HEK293 (cell line): ENCODE measurements around the gene HSBP1.

ENCODE experiments used
- CTCF ChIA-PET: fragments of 350-600 bp; formaldehyde crosslinking; extraction: SDS; loops from one replicate; lab custom pipeline; 2021; ENCODE audit warnings: antibody characterized with exemption; lab: Yijun Ruan, JAX
- POLR2A ChIA-PET: fragments of 300-600 bp; formaldehyde crosslinking; extraction: SDS; loops from one replicate; lab custom pipeline; 2020; ENCODE audit warnings: antibody characterized with exemption, inconsistent platforms; lab: Yijun Ruan, JAX
- H3K27ac ChIP-seq: fragments of 200-500 bp; sonication (Bioruptor generic); 2 replicates; pipeline ENCODE4 v1.5.1; 2014; ENCODE audit warnings: low read depth, low read length, control low read depth, inconsistent platforms; ENCODE audit errors: extremely low read depth
- H3K36me3 ChIP-seq, 2 experiments: fragments of 200-500 bp in 1 of 2; sonication (Bioruptor generic) in 1 of 2; 1 replicate in 1 of 2; 2 replicates in 1 of 2; pipeline ENCODE4 v1.5.1; 2014 to 2017; ENCODE audit warnings: inconsistent platforms in 2 of 2, low read length in 2 of 2; ENCODE audit not compliant: control insufficient read depth in 2 of 2, insufficient read depth in 1 of 2
- H3K4me1 ChIP-seq: fragments of 200-500 bp; sonication (Bioruptor generic); 2 replicates; pipeline ENCODE4 v1.5.1; 2014; ENCODE audit warnings: mild to moderate bottlenecking, low read length, inconsistent platforms; ENCODE audit not compliant: control insufficient read depth, insufficient read depth
- H3K4me3 ChIP-seq: 2 replicates; pipeline ENCODE4 v1.5.1; 2011; ENCODE audit warnings: low read depth, mild to moderate bottlenecking, control low read depth, low read length, moderate library complexity
- H3K9me3 ChIP-seq: fragments of 200-500 bp; sonication (Bioruptor generic); 2 replicates; pipeline ENCODE4 v1.5.1; 2014; ENCODE audit warnings: low read depth, low read length, inconsistent platforms; ENCODE audit not compliant: control insufficient read depth, insufficient read depth
- BCL11B ChIP-seq: fragments of 450-650 bp; formaldehyde crosslinking; IDR thresholded peaks from 2 replicates; pipeline ENCODE4 v1.5.1; 2016; ENCODE audit warnings: low read depth, missing biosample characterization, missing genetic modification characterization
- BCL6B ChIP-seq: fragments of 450-650 bp; formaldehyde crosslinking; IDR thresholded peaks from 2 replicates; pipeline ENCODE4 v1.5.1; 2017; ENCODE audit warnings: missing biosample characterization, missing genetic modification characterization
- HOXA7 ChIP-seq: sonication (generic); formaldehyde crosslinking; IDR thresholded peaks from 2 replicates; pipeline ENCODE4 v1.8.1; 2022; ENCODE audit warnings: missing genetic modification reagents, borderline replicate concordance
- KLF17 ChIP-seq: fragments of 450-650 bp; formaldehyde crosslinking; IDR thresholded peaks from 2 replicates; pipeline ENCODE4 v1.5.1; 2016; ENCODE audit warnings: missing biosample characterization, missing genetic modification characterization
- KLF8 ChIP-seq: fragments of 450-650 bp; formaldehyde crosslinking; IDR thresholded peaks from 2 replicates; pipeline ENCODE4 v1.5.1; 2016; ENCODE audit warnings: missing biosample characterization, missing genetic modification characterization
- KLF9 ChIP-seq: fragments of 450-650 bp; formaldehyde crosslinking; IDR thresholded peaks from 2 replicates; pipeline ENCODE4 v1.5.1; 2016; ENCODE audit warnings: missing biosample characterization, missing genetic modification characterization, low read depth
- PBX3 ChIP-seq: sonication (generic); formaldehyde crosslinking; IDR thresholded peaks from 2 replicates; pipeline ENCODE4 v1.8.1; 2022; ENCODE audit warnings: mild to moderate bottlenecking, moderate library complexity, missing genetic modification reagents
- SP7 ChIP-seq: fragments of 450-650 bp; formaldehyde crosslinking; IDR thresholded peaks from 2 replicates; pipeline ENCODE4 v1.5.1; 2016; ENCODE audit warnings: missing biosample characterization, missing genetic modification characterization
- ZBTB17 ChIP-seq: fragments of 450-650 bp; formaldehyde crosslinking; IDR thresholded peaks from 2 replicates; pipeline ENCODE4 v1.5.1; 2016; ENCODE audit warnings: missing biosample characterization, missing genetic modification characterization
- ZFP37 ChIP-seq: fragments of 450-650 bp; formaldehyde crosslinking; IDR thresholded peaks from 2 replicates; pipeline ENCODE4 v1.5.1; 2016; ENCODE audit warnings: missing biosample characterization, missing genetic modification characterization
- ZNF16 ChIP-seq: fragments of 450-650 bp; formaldehyde crosslinking; IDR thresholded peaks from 2 replicates; pipeline ENCODE4 v1.5.1; 2016; ENCODE audit warnings: low read depth, missing biosample characterization, missing genetic modification characterization
- ZNF174 ChIP-seq: fragments of 450-650 bp; formaldehyde crosslinking; IDR thresholded peaks from 2 replicates; pipeline ENCODE4 v1.5.0; 2017; ENCODE audit warnings: missing biosample characterization, mild to moderate bottlenecking, missing genetic modification characterization
- ZNF175 ChIP-seq: fragments of 450-650 bp; formaldehyde crosslinking; IDR thresholded peaks from 2 replicates; pipeline ENCODE4 v1.5.1; 2016; ENCODE audit warnings: missing biosample characterization, missing genetic modification characterization
- ZNF18 ChIP-seq: fragments of 450-650 bp; formaldehyde crosslinking; IDR thresholded peaks from 2 replicates; pipeline ENCODE4 v1.5.1; 2016; ENCODE audit warnings: missing biosample characterization, missing genetic modification characterization
- ZNF324 ChIP-seq: fragments of 450-650 bp; formaldehyde crosslinking; IDR thresholded peaks from 2 replicates; pipeline ENCODE4 v1.5.1; 2016; ENCODE audit warnings: missing biosample characterization, missing genetic modification characterization
- ZNF404 ChIP-seq: fragments of 450-650 bp; formaldehyde crosslinking; IDR thresholded peaks from 2 replicates; pipeline ENCODE4 v1.5.1; 2017; ENCODE audit warnings: missing biosample characterization, missing genetic modification characterization
- ZNF426 ChIP-seq: fragments of 450-650 bp; formaldehyde crosslinking; IDR thresholded peaks from 2 replicates; pipeline ENCODE4 v1.5.1; 2017; ENCODE audit warnings: missing biosample characterization, missing genetic modification characterization, mild to moderate bottlenecking, inconsistent platforms, moderate library complexity
- ZNF473 ChIP-seq: fragments of 450-650 bp; formaldehyde crosslinking; IDR thresholded peaks from 2 replicates; pipeline ENCODE4 v1.5.1; 2017; ENCODE audit warnings: missing biosample characterization, missing genetic modification characterization
- ZNF654 ChIP-seq: fragments of 450-650 bp; formaldehyde crosslinking; IDR thresholded peaks from 2 replicates; pipeline ENCODE4 v1.5.1; 2016; ENCODE audit warnings: low read depth, missing biosample characterization, missing genetic modification characterization
- ZNF660 ChIP-seq: fragments of 450-650 bp; IDR thresholded peaks from 2 replicates; pipeline ENCODE4 v1.5.1; 2018; ENCODE audit warnings: missing biosample characterization, mild to moderate bottlenecking, missing genetic modification characterization
- ZNF670 ChIP-seq: fragments of 450-650 bp; formaldehyde crosslinking; IDR thresholded peaks from 2 replicates; pipeline ENCODE4 v1.5.1; 2016; ENCODE audit warnings: missing biosample characterization, missing genetic modification characterization, low read depth
- ZNF777 ChIP-seq: fragments of 450-650 bp; formaldehyde crosslinking; IDR thresholded peaks from 2 replicates; pipeline ENCODE4 v1.5.1; 2017; ENCODE audit warnings: missing biosample characterization, missing genetic modification characterization, borderline replicate concordance
- ZNF791 ChIP-seq: fragments of 450-650 bp; formaldehyde crosslinking; IDR thresholded peaks from 2 replicates; pipeline ENCODE4 v1.5.1; 2016; ENCODE audit warnings: missing biosample characterization, missing genetic modification characterization
- ZNF843 ChIP-seq: fragments of 450-650 bp; formaldehyde crosslinking; IDR thresholded peaks from 2 replicates; pipeline ENCODE4 v1.5.1; 2016; ENCODE audit warnings: missing biosample characterization, missing genetic modification characterization
- ZSCAN18 ChIP-seq: fragments of 450-650 bp; formaldehyde crosslinking; IDR thresholded peaks from 2 replicates; pipeline ENCODE4 v1.5.1; 2016; ENCODE audit warnings: missing biosample characterization, missing genetic modification characterization

The HSBP1 gene

GRCh38 chr16:83845263-83845662 lies 37.5 kb downstream of the HSBP1 start:
- H3K36me3 ChIP-seq = no peaks in the 10 kb centered on the region
- TF ChIP-seq ZNF670 (tag by site-specific recombination) (no peak), ZBTB17 (no peak), PBX3 (CRISPR knock-in tag) (no peak), ZNF174 (tag by site-specific recombination) (no peak), ZFP37 (tag by site-specific recombination) (no peak), ZNF660 (no peak), HOXA7 (CRISPR knock-in tag) (no peak), KLF8 (tag by site-specific recombination) (no peak), ZNF843 (tag by site-specific recombination) (no peak), ZNF791 (tag by site-specific recombination) (no peak), ZNF175 (tag by site-specific recombination) (no peak), ZNF324 (tag by site-specific recombination) (no peak), SP7 (tag by site-specific recombination) (no peak), BCL11B (tag by site-specific recombination) (no peak), ZNF18 (tag by site-specific recombination) (no peak), ZNF404 (no peak), ZNF654 (tag by site-specific recombination) (no peak), ZNF16 (no peak)
- TF ChIP-seq, all 188 proteins: peak for 0
- ChIA-PET POLR2A (no interaction called here), CTCF (no interaction called here)
- no peak overlapping the region for H3K4me3 ChIP-seq
- H3K9me3 ChIP-seq = no peaks in the 10 kb centered on the region
- no peaks in the 10 kb centered on the region for H3K4me1 ChIP-seq
- no peak overlapping the region for H3K27ac ChIP-seq

GRCh38 chr16:83847371-83848225 lies 39.8 kb downstream of the HSBP1 start:
- ChIA-PET POLR2A (no interaction called here), CTCF (interaction anchor here (0.6 kb wide), 1 partner anchor 22 kb away, joined by 3 read pairs; no protein-coding TSS in a partner anchor)
- TF ChIP-seq KLF9 (tag by site-specific recombination) (no peak), ZNF777 (no peak), ZNF426 (tag by site-specific recombination) (no peak), ZSCAN18 (no peak), BCL6B (tag by site-specific recombination) (no peak), ZNF473 (tag by site-specific recombination) (no peak), KLF17 (no peak)
- H3K27ac ChIP-seq = no peak overlapping the region
- H3K36me3 ChIP-seq = no peaks in the 10 kb centered on the region
- H3K9me3 ChIP-seq = no peaks in the 10 kb centered on the region
- no peak overlapping the region for H3K4me3 ChIP-seq
- no peaks in the 10 kb centered on the region for H3K4me1 ChIP-seq
